Neural cell (in vitro differentiated cells): ENCODE results near the gene FECH. TPM values are rescaled to one million over a fixed set of nuclear protein-coding genes. Genes with fewer than 3 reads are reported as not detected.
"Not testable (repeated sequence)": the region's sequence is repeated elsewhere in the genome, so short reads cannot be mapped to it uniquely, and the experiment has no call there.

Source experiments
- H2AFZ ChIP-seq: fragments of 200-600, 300-800 bp; sonication (generic), shearing (Covaris generic); 2 replicates; pipeline ENCODE4 v1.6.0; 2014; ENCODE audit warnings: low read depth, mild to moderate bottlenecking, antibody characterized with exemption, low read length, moderate library complexity
- H3F3A ChIP-seq: fragments of 200-600 bp; shearing (Covaris generic); 2 replicates; pipeline ENCODE4 v1.6.1; 2016; ENCODE audit warnings: mild to moderate bottlenecking, moderate library complexity, mixed read lengths, antibody characterized with exemption, low read length; ENCODE audit not compliant: insufficient read depth, poor library complexity, severe bottlenecking
- H3K27ac ChIP-seq: fragments of 200-600, 300-800 bp; sonication (generic), shearing (Covaris generic); 2 replicates; pipeline ENCODE4 v1.5.1; 2014; ENCODE audit warnings: mild to moderate bottlenecking, low read length, moderate library complexity
- H3K27me3 ChIP-seq: fragments of 300-800, 200-600 bp; sonication (generic), shearing (Covaris generic); 2 replicates; pipeline ENCODE4 v1.6.0; 2014; ENCODE audit warnings: mild to moderate bottlenecking, low read depth, low read length, moderate library complexity; ENCODE audit not compliant: insufficient read depth
- H3K36me3 ChIP-seq: fragments of 300-800, 200-600 bp; sonication (generic), shearing (Covaris generic); 2 replicates; pipeline ENCODE4 v1.5.1; 2014; ENCODE audit warnings: mild to moderate bottlenecking, antibody characterized with exemption, low read length, moderate library complexity; ENCODE audit not compliant: insufficient read depth
- H3K4me2 ChIP-seq: fragments of 300-800, 200-600 bp; sonication (generic), shearing (Covaris generic); 2 replicates; pipeline ENCODE4 v1.6.0; 2014; ENCODE audit warnings: mild to moderate bottlenecking, low read length
- H3K4me3 ChIP-seq: fragments of 300-800, 200-600 bp; sonication (generic), shearing (Covaris generic); 2 replicates; pipeline ENCODE4 v1.5.1; 2014; ENCODE audit warnings: mild to moderate bottlenecking, low read length, moderate library complexity
- H3K79me2 ChIP-seq: fragments of 200-600 bp; shearing (Covaris generic); replicated peaks from 2 replicates; pipeline ENCODE4 v1.6.0; 2014; ENCODE audit warnings: mild to moderate bottlenecking, low read length, moderate library complexity; ENCODE audit not compliant: insufficient read depth
- H3K9ac ChIP-seq: fragments of 300-800, 200-600 bp; sonication (generic), shearing (Covaris generic); 2 replicates; pipeline ENCODE4 v1.6.1; 2016; ENCODE audit warnings: mild to moderate bottlenecking, low read length, mixed read lengths
- H3K9me2 ChIP-seq: fragments of 200-600 bp; shearing (Covaris generic); 2 replicates; pipeline ENCODE4 v1.6.1; 2016; ENCODE audit warnings: mild to moderate bottlenecking, low read length, mixed read lengths; ENCODE audit not compliant: insufficient read depth
- H3K9me3 ChIP-seq: fragments of 200-600, 300-800 bp; sonication (generic), shearing (Covaris generic); 2 replicates; pipeline ENCODE4 v1.6.1; 2016; ENCODE audit warnings: mild to moderate bottlenecking, mixed run types, low read length, moderate library complexity, mixed read lengths
- H4K20me1 ChIP-seq: fragments of 200-600 bp; shearing (Covaris generic); 2 replicates; pipeline ENCODE4 v1.6.1; 2016; ENCODE audit warnings: mild to moderate bottlenecking, mixed run types; ENCODE audit not compliant: insufficient read depth
- EP300 ChIP-seq: fragments of 450-650 bp; conservative IDR thresholded peaks from 2 replicates; pipeline ENCODE4 v1.6.1; 2014; ENCODE audit warnings: antibody characterized with exemption, mild to moderate bottlenecking, moderate library complexity; ENCODE audit not compliant: poor library complexity, severe bottlenecking
- EZH2 ChIP-seq: fragments of 200-600, 300-800 bp; shearing (Covaris generic), sonication (generic); IDR thresholded peaks from 2 replicates; pipeline ENCODE4 v1.6.1; 2014; ENCODE audit warnings: antibody characterized with exemption, low read length, borderline replicate concordance, mild to moderate bottlenecking; ENCODE audit not compliant: insufficient read depth, poor library complexity, severe bottlenecking
- MXI1 ChIP-seq: fragments of 450-650 bp; conservative IDR thresholded peaks from 2 replicates; pipeline ENCODE4 v1.6.1; 2014; ENCODE audit warnings: antibody characterized with exemption, mild to moderate bottlenecking; ENCODE audit not compliant: poor library complexity, severe bottlenecking
- POLR2AphosphoS5 ChIP-seq: IDR thresholded peaks from 2 replicates; pipeline ENCODE4 v1.6.1; 2012
- RAD21 ChIP-seq: fragments of 450-650 bp; conservative IDR thresholded peaks from 2 replicates; pipeline ENCODE4 v1.6.1; 2014; ENCODE audit warnings: antibody characterized with exemption, mild to moderate bottlenecking, moderate library complexity
- REST ChIP-seq: IDR thresholded peaks from 2 replicates; pipeline ENCODE4 v1.6.1; 2012; ENCODE audit warnings: borderline replicate concordance
- SMC3 ChIP-seq: fragments of 450-650 bp; conservative IDR thresholded peaks from 2 replicates; pipeline ENCODE4 v1.6.1; 2014; ENCODE audit warnings: antibody characterized with exemption, mild to moderate bottlenecking, moderate library complexity; ENCODE audit not compliant: poor library complexity
- TAF1 ChIP-seq: IDR thresholded peaks from 2 replicates; pipeline ENCODE4 v1.6.1; 2012; ENCODE audit warnings: low read depth
- polyA plus RNA-seq: library from polyadenylated mRNA; depleted of rRNA; stranded (reverse); fragments of >200 nt; gene quantifications from 2 replicates; pipeline ENCODE4 v1.2.3, GENCODE V29; 2014
- TF ChIP-seq, protein P1 (sequence below): fragments of 450-650 bp; IDR thresholded peaks from 2 replicates; pipeline ENCODE4 v1.5.1; 2014; ENCODE audit warnings: antibody characterized with exemption, mild to moderate bottlenecking, moderate library complexity; ENCODE audit not compliant: poor library complexity, severe bottlenecking

Gene FECH
- polyA plus RNA-seq, 1 donor from 2014 or later: 17.1 TPM

DNA sequence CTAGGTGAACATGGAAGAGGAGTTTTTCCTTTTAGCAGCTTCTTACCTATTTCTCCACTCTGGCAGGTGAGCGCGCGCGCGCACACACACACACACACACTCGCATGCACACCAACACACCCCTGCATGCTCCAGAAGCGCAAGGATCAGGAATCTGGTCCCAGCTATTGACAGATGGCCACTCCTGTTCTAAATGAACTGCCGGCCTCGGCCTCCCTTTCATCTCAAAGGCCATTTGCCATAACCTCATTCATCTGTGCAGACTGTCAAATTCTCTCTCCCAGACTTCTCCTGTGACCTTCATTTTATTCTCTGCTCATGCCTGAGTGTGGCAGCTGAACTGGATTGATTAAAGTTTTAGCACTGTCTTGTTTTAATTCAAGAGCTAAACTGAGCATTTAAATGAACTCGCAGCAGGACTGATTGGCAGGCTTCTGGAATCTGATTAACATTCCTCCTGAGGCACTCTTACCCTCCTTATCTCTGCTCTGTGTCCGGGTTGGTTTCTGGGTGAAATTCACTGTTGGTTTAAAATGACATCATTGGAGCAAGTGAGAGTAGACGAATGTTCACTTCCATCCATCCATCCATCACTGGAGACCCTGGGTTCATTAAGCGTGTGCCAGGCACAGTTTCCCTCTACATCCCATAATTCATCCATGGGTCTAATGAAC, 58.8 kb downstream of the FECH start:
- Histone ChIP-seq H3K9me2 (no peaks in the 10 kb centered on the region), H3K4me2 (no peak overlapping the region), H3K9ac (no peak overlapping the region), H4K20me1 (no peaks in the 10 kb centered on the region), H2AFZ (no peak overlapping the region), H3K27ac (no peak overlapping the region), H3K36me3 (no peaks in the 10 kb centered on the region), H3K4me3 (no peak overlapping the region), H3F3A (no peaks in the 10 kb centered on the region), H3K27me3 (no peaks in the 10 kb centered on the region), H3K79me2 (no peaks in the 10 kb centered on the region), H3K9me3 (no peaks in the 10 kb centered on the region)
- TF ChIP-seq EZH2 (no peak), EP300 (no peak), TAF1 (no peak), MXI1 (no peak)
- TF ChIP-seq, protein P1, sequence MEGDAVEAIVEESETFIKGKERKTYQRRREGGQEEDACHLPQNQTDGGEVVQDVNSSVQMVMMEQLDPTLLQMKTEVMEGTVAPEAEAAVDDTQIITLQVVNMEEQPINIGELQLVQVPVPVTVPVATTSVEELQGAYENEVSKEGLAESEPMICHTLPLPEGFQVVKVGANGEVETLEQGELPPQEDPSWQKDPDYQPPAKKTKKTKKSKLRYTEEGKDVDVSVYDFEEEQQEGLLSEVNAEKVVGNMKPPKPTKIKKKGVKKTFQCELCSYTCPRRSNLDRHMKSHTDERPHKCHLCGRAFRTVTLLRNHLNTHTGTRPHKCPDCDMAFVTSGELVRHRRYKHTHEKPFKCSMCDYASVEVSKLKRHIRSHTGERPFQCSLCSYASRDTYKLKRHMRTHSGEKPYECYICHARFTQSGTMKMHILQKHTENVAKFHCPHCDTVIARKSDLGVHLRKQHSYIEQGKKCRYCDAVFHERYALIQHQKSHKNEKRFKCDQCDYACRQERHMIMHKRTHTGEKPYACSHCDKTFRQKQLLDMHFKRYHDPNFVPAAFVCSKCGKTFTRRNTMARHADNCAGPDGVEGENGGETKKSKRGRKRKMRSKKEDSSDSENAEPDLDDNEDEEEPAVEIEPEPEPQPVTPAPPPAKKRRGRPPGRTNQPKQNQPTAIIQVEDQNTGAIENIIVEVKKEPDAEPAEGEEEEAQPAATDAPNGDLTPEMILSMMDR: no peak

DNA sequence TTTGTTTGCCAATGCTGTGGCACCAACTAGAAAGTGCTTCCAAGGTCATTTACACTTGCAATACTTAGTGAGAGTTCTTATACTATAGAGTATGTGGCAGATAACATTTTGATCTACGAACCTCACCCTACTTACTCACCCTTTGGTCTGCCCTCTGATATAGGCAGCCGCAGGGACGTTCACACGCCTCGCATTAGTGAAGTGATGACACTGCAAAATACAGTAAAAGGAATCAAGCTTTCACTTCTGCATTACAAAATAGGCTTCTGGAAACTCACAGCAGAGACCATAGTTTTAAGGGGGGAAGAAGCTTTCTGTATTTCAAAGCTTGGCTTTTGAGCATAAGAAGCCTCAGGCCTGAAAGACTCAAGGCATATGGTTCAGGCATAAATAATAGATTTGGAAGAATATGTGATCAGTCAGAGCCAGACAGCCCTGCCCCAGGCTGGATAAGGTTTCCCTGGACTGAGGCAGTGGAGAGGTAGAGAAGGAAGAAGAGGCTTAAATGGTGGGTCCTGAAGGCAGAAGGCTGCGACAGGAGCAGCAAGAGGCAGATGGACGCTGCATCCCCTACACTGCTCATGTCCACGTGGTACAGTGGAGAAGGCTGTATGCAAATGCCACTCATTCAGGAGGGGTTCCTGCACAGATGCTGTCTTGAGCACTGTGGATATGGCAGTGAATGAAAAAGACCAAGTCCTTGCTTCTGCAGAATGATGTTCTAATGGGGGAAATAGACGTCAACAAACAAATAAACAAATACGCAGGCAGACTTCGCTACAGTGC, 63.1 kb downstream of the FECH start:
- no peak overlapping the region for H3K9ac ChIP-seq
- no peaks in the 10 kb centered on the region for H3K9me2 ChIP-seq
- no peaks in the 10 kb centered on the region for H3K27me3 ChIP-seq
- no peaks in the 10 kb centered on the region for H3K79me2 ChIP-seq
- H3K36me3 ChIP-seq: no peaks in the 10 kb centered on the region
- no peaks in the 10 kb centered on the region for H3K9me3 ChIP-seq
- H4K20me1 ChIP-seq: no peaks in the 10 kb centered on the region
- no peak overlapping the region for H2AFZ ChIP-seq
- H3F3A ChIP-seq: no peaks in the 10 kb centered on the region
- TF ChIP-seq, protein P1: no peak
- TF ChIP-seq MXI1 (no peak), REST (no peak), RAD21 (no peak), EP300 (no peak), POLR2AphosphoS5 (no peak), EZH2 (no peak), TAF1 (no peak), SMC3 (no peak)
- no peak overlapping the region for H3K27ac ChIP-seq
- no peak overlapping the region for H3K4me3 ChIP-seq
- no peak overlapping the region for H3K4me2 ChIP-seq

- H3K27me3 ChIP-seq, H3K9ac ChIP-seq, H3K4me3 ChIP-seq, H3K79me2 ChIP-seq, H3K9me2 ChIP-seq, H3K36me3 ChIP-seq, H3K9me3 ChIP-seq, H3K27ac ChIP-seq, H3F3A ChIP-seq, H4K20me1 ChIP-seq, H2AFZ ChIP-seq, H3K4me2 ChIP-seq: not testable (repeated sequence)
These were observed 64.2 kb downstream of the FECH start for GRCh38 chr18:57522348-57522747.
